Measurements from ENCODE around the gene CDPF1. TPM values are rescaled to one million over a fixed set of nuclear protein-coding genes. Genes with fewer than 3 reads are reported as not detected.

Gene CDPF1
- total RNA-seq, 1 experiment from 2014 or later, result 16.3 TPM

DNA sequence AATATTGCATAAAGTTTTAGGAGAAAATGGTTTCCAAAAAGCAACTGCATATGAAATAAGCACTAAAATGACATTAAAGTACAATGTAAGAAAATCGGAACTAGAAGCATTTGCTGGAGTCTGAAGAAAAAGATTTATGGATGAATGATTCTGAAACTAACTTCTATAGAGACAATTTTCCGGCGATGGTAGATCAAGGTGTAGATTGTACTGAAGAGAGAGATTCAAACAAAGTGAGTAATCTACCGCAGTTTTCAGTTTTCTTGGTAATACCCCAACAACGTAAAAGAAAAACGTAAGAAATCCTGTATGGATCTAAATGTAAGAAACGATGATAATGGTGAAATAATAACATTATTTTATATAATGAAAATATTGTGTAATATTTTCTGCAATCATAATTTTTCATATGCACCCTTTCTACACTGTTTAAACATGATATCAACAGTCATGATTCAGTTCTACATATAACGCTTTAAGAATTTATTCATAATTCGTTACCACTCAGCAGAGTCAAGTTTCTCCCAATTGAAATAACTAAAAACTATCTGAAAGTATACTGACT lies 1.8 kb upstream of the CDPF1 start:
- Histone ChIP-seq H3K4me2 (ENCODE audit: low read length) (peak overlapping the region; percentile 99), H3K9me3 (ENCODE audit: control insufficient read depth in 1 of 2, insufficient read depth in 1 of 2, low read depth in 1 of 2, low read length in 2 of 2) (no peaks in the 10 kb centered on the region), H3K36me3 (ENCODE audit: control insufficient read depth in 1 of 2, insufficient read depth in 2 of 2, low read length in 2 of 2) (no peaks in the 10 kb centered on the region), H3K9ac (ENCODE audit: low read length) (no peak overlapping the region), H3K27ac (ENCODE audit: low read depth, low read length) (no peak overlapping the region), H2AFZ (ENCODE audit: low read depth, low read length, poor library complexity, severe bottlenecking) (no peak overlapping the region), H4K20me1 (ENCODE audit: insufficient read depth) (no peaks in the 10 kb centered on the region), H3K4me3 (replicated peaks in 1 of 2; ENCODE audit: low read depth in 1 of 2, low read length in 2 of 2) (no peak overlapping the region), H3K79me2 (ENCODE audit: insufficient read depth, low read length) (peaks cover 20% of the 10 kb centered on the region), H3K4me1 (ENCODE audit: control insufficient read depth in 1 of 2, insufficient read depth in 2 of 2, low read length in 2 of 2) (peaks cover 5 to 20% of the 10 kb centered on the region in 2 experiments; a peak in 3 of 4 replicates), H3K27me3 (ENCODE audit: insufficient read depth, low read length) (no peaks in the 10 kb centered on the region), H3K9me2 (ENCODE audit: insufficient read depth) (no peaks in the 10 kb centered on the region)
- DNase-seq (ENCODE audit: low read depth, low spot score) (no peak), ATAC-seq (no peak)
- intact Hi-C loops (cut with micrococcal nuclease), result no loop called here
- ChIA-PET CTCF (no interaction called here), RAD21 (ENCODE audit: low non-redundant PET in 1 of 2, low total read pairs in 2 of 2, uncharacterized antibody in 2 of 2, unreplicated experiment in 2 of 2) (no interaction called here), POLR2A (no interaction called here)
- BruUV-seq (replicated peaks), result no TSS peak
- TF ChIP-seq, protein P1, sequence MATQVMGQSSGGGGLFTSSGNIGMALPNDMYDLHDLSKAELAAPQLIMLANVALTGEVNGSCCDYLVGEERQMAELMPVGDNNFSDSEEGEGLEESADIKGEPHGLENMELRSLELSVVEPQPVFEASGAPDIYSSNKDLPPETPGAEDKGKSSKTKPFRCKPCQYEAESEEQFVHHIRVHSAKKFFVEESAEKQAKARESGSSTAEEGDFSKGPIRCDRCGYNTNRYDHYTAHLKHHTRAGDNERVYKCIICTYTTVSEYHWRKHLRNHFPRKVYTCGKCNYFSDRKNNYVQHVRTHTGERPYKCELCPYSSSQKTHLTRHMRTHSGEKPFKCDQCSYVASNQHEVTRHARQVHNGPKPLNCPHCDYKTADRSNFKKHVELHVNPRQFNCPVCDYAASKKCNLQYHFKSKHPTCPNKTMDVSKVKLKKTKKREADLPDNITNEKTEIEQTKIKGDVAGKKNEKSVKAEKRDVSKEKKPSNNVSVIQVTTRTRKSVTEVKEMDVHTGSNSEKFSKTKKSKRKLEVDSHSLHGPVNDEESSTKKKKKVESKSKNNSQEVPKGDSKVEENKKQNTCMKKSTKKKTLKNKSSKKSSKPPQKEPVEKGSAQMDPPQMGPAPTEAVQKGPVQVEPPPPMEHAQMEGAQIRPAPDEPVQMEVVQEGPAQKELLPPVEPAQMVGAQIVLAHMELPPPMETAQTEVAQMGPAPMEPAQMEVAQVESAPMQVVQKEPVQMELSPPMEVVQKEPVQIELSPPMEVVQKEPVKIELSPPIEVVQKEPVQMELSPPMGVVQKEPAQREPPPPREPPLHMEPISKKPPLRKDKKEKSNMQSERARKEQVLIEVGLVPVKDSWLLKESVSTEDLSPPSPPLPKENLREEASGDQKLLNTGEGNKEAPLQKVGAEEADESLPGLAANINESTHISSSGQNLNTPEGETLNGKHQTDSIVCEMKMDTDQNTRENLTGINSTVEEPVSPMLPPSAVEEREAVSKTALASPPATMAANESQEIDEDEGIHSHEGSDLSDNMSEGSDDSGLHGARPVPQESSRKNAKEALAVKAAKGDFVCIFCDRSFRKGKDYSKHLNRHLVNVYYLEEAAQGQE (IDR thresholded peaks at IDR 0.05; ENCODE audit: low read depth), result no peak
- no peak for TF ChIP-seq ZFX (IDR thresholded peaks at IDR 0.05)
- no peak for TF ChIP-seq ZNF274 (IDR thresholded peaks at IDR 0.05; ENCODE audit: low read depth, low read length)
- TF ChIP-seq RAD21 (IDR thresholded peaks at IDR 0.05; ENCODE audit: low read depth), result no peak
- TF ChIP-seq POLR2A (IDR thresholded peaks at IDR 0.05; ENCODE audit: borderline replicate concordance, extremely low read depth, insufficient read depth, insufficient read length), result no peak
- no peak for TF ChIP-seq SP1 (IDR thresholded peaks at IDR 0.05; ENCODE audit: low read depth)
- TF ChIP-seq TCF7L2 (IDR thresholded peaks at IDR 0.05; ENCODE audit: borderline replicate concordance, extremely low read depth, insufficient read depth, insufficient read length), result no peak
- no peak for TF ChIP-seq CBX3 (IDR thresholded peaks at IDR 0.05; ENCODE audit: low read depth)
- TF ChIP-seq, protein P2, sequence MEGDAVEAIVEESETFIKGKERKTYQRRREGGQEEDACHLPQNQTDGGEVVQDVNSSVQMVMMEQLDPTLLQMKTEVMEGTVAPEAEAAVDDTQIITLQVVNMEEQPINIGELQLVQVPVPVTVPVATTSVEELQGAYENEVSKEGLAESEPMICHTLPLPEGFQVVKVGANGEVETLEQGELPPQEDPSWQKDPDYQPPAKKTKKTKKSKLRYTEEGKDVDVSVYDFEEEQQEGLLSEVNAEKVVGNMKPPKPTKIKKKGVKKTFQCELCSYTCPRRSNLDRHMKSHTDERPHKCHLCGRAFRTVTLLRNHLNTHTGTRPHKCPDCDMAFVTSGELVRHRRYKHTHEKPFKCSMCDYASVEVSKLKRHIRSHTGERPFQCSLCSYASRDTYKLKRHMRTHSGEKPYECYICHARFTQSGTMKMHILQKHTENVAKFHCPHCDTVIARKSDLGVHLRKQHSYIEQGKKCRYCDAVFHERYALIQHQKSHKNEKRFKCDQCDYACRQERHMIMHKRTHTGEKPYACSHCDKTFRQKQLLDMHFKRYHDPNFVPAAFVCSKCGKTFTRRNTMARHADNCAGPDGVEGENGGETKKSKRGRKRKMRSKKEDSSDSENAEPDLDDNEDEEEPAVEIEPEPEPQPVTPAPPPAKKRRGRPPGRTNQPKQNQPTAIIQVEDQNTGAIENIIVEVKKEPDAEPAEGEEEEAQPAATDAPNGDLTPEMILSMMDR (IDR thresholded peaks at IDR 0.05 in 2 of 3, conservative IDR thresholded peaks at IDR 0.05 in 1 of 3; ENCODE audit: borderline replicate concordance in 1 of 3, insufficient read depth in 1 of 3, low read depth in 2 of 3, low read length in 2 of 3), result no peak
- TF ChIP-seq YY1 (IDR thresholded peaks at IDR 0.05; ENCODE audit: extremely low read depth, insufficient replicate concordance, low read depth, low read length), result no peak
- no peak for TF ChIP-seq EZH2phosphoT487 (IDR thresholded peaks at IDR 0.05; ENCODE audit: borderline replicate concordance)
- no peak for TF ChIP-seq SRF (IDR thresholded peaks at IDR 0.05; ENCODE audit: low read depth)
- TF ChIP-seq FOSL1 (IDR thresholded peaks at IDR 0.05; ENCODE audit: low read depth), result no peak
- TF ChIP-seq, protein P3, sequence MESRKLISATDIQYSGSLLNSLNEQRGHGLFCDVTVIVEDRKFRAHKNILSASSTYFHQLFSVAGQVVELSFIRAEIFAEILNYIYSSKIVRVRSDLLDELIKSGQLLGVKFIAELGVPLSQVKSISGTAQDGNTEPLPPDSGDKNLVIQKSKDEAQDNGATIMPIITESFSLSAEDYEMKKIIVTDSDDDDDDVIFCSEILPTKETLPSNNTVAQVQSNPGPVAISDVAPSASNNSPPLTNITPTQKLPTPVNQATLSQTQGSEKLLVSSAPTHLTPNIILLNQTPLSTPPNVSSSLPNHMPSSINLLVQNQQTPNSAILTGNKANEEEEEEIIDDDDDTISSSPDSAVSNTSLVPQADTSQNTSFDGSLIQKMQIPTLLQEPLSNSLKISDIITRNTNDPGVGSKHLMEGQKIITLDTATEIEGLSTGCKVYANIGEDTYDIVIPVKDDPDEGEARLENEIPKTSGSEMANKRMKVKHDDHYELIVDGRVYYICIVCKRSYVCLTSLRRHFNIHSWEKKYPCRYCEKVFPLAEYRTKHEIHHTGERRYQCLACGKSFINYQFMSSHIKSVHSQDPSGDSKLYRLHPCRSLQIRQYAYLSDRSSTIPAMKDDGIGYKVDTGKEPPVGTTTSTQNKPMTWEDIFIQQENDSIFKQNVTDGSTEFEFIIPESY (IDR thresholded peaks at IDR 0.05; ENCODE audit: extremely low read depth, insufficient replicate concordance, low read length), result no peak
- no peak for TF ChIP-seq EZH2 (IDR thresholded peaks at IDR 0.05)
- no peak for TF ChIP-seq CEBPB (IDR thresholded peaks at IDR 0.05; ENCODE audit: low read depth)
- no peak for TF ChIP-seq POLR2AphosphoS5 (IDR thresholded peaks at IDR 0.05; ENCODE audit: low read depth, low read length)
- no peak for TF ChIP-seq JUND (IDR thresholded peaks at IDR 0.05)
- TF ChIP-seq ELF1 (IDR thresholded peaks at IDR 0.05; ENCODE audit: borderline replicate concordance, low read depth), result no peak

All from HCT116 (cell line).